ENCODE data around the gene SHANK2. TPM values are rescaled to one million over a fixed set of nuclear protein-coding genes. Genes with fewer than 3 reads are reported as not detected.
A peak's percentile ranks its signal among the peaks of the same experiment; 100 is the strongest.

Gene SHANK2
- total RNA-seq (57.8 TPM), polyA plus RNA-seq (ENCODE audit: insufficient read depth, low read depth, low replicate concordance) (4.0 TPM)
- long read RNA-seq, donor 1, full-length matches to known transcripts = 8 of 13 reads
- long read RNA-seq, donor 1, partial matches to known transcripts = 5 of 13 reads
- long read RNA-seq, donor 1, other reads (novel, unspliced or antisense) = 0 of 13 reads
- long read RNA-seq, donor 2, full-length matches to known transcripts = 8 of 13 reads
- long read RNA-seq, donor 2, partial matches to known transcripts = 5 of 13 reads
- long read RNA-seq, donor 2, other reads (novel, unspliced or antisense) = 0 of 13 reads
- long read RNA-seq, donor 3, full-length matches to known transcripts = 14 of 14 reads
- long read RNA-seq, donor 3, partial matches to known transcripts = 0 of 14 reads
- long read RNA-seq, donor 3, other reads (novel, unspliced or antisense) = 0 of 14 reads
- long read RNA-seq, donor 4, full-length matches to known transcripts = 4 of 4 reads
- long read RNA-seq, donor 4, partial matches to known transcripts = 0 of 4 reads
- long read RNA-seq, donor 4, other reads (novel, unspliced or antisense) = 0 of 4 reads
- long read RNA-seq, donor 5, full-length matches to known transcripts = 1 of 1 reads
- long read RNA-seq, donor 5, partial matches to known transcripts = 0 of 1 reads
- long read RNA-seq, donor 5, other reads (novel, unspliced or antisense) = 0 of 1 reads
- long read RNA-seq, donor 6, full-length matches to known transcripts = 4 of 4 reads
- long read RNA-seq, donor 6, partial matches to known transcripts = 0 of 4 reads
- long read RNA-seq, donor 6, other reads (novel, unspliced or antisense) = 0 of 4 reads
- long read RNA-seq, donor 7, full-length matches to known transcripts = 6 of 24 reads
- long read RNA-seq, donor 7, partial matches to known transcripts = 2 of 24 reads
- long read RNA-seq, donor 7, other reads (novel, unspliced or antisense) = 16 of 24 reads
- long read RNA-seq, donor 8, full-length matches to known transcripts = 12 of 12 reads
- long read RNA-seq, donor 8, partial matches to known transcripts = 0 of 12 reads
- long read RNA-seq, donor 8, other reads (novel, unspliced or antisense) = 0 of 12 reads
- long read RNA-seq, donor 9, full-length matches to known transcripts = 6 of 6 reads
- long read RNA-seq, donor 9, partial matches to known transcripts = 0 of 6 reads
- long read RNA-seq, donor 9, other reads (novel, unspliced or antisense) = 0 of 6 reads
- long read RNA-seq, donor 10, full-length matches to known transcripts = 24 of 24 reads
- long read RNA-seq, donor 10, partial matches to known transcripts = 0 of 24 reads
- long read RNA-seq, donor 10, other reads (novel, unspliced or antisense) = 0 of 24 reads

GRCh38 chr11:71252269-71252769 lies at the start of gene SHANK2:
Gene SHANK2 (minus strand): TSS chr11:71252577. CDS start chr11:71147326, 105,251 bp downstream.
- no peaks in the 10 kb centered on the region for H3K36me3 ChIP-seq (ENCODE audit: control insufficient read depth in 2 of 3, insufficient read depth in 3 of 3, low read length in 3 of 3)
- intact Hi-C loops (cut with DNase I) = no loop called here
- peak within 1 kb of the TSS; percentile 46 to 76 (median 72) for H3K4me3 ChIP-seq (ENCODE audit: low read length in 3 of 3)
- H3K9me3 ChIP-seq (ENCODE audit: control insufficient read depth in 2 of 3, insufficient read depth in 1 of 3, low read length in 3 of 3) = no peaks in the 10 kb centered on the region
- DNase-seq (peak in 2 of 5 donors; percentile 61 to 74), FAIRE-seq (no peak)
- H3K9ac ChIP-seq (ENCODE audit: low read length in 3 of 3) = peak within 1 kb of the TSS; percentile 8 to 57 (median 48)
- no peaks in the 10 kb centered on the region for H3K27me3 ChIP-seq (ENCODE audit: control insufficient read depth, insufficient read depth, low read length)
- no peak for TF ChIP-seq CTCF (IDR thresholded peaks at IDR 0.05; ENCODE audit: borderline replicate concordance, extremely low read depth, insufficient read depth)
- H3K27ac ChIP-seq (ENCODE audit: low read depth in 2 of 2, low read length in 2 of 2) = peak within 1 kb of the TSS; percentile 87 to 89
- peaks cover 0 to 22% (median 20%) of the 10 kb centered on the region in 3 donors for H3K4me1 ChIP-seq (ENCODE audit: control insufficient read depth in 2 of 3, insufficient read depth in 2 of 3, low read depth in 1 of 3, low read length in 3 of 3)

- H3K27ac ChIP-seq (ENCODE audit: low read depth in 2 of 2, low read length in 2 of 2) = no peak overlapping the region
- no peak overlapping the region for H3K4me3 ChIP-seq (ENCODE audit: low read length in 3 of 3)
- H3K4me1 ChIP-seq (ENCODE audit: control insufficient read depth in 2 of 3, insufficient read depth in 2 of 3, low read depth in 1 of 3, low read length in 3 of 3) = no peaks in the 10 kb centered on the region
- no peaks in the 10 kb centered on the region for H3K27me3 ChIP-seq (ENCODE audit: control insufficient read depth, insufficient read depth, low read length)
- H3K36me3 ChIP-seq (ENCODE audit: control insufficient read depth in 2 of 3, insufficient read depth in 3 of 3, low read length in 3 of 3) = no peaks in the 10 kb centered on the region
- intact Hi-C loops (cut with DNase I) = no loop called here
- no peaks in the 10 kb centered on the region for H3K9me3 ChIP-seq (ENCODE audit: control insufficient read depth in 2 of 3, insufficient read depth in 1 of 3, low read length in 3 of 3)
- DNase-seq (peak in 3 of 5 donors; percentile 27 to 57 (median 30)), FAIRE-seq (no peak)
- TF ChIP-seq CTCF (IDR thresholded peaks at IDR 0.05; ENCODE audit: borderline replicate concordance, extremely low read depth, insufficient read depth) = no peak
- H3K9ac ChIP-seq (ENCODE audit: low read length in 3 of 3) = no peak overlapping the region
These were observed 49.6 kb upstream of the SHANK2 start for GRCh38 chr11:71301858-71302533.
